KMS-11 (cell line): ENCODE data around the gene AGO3.

Experiments
- H2AFZ ChIP-seq: fragments of 200-600 bp; sonication (generic); 2 replicates; pipeline ENCODE4 v1.6.1; 2016; ENCODE audit warnings: antibody characterized with exemption, mixed run types, low read depth
- H3K27ac ChIP-seq: fragments of 200-600 bp; sonication (generic); 2 replicates; pipeline ENCODE4 v1.6.1; 2016; ENCODE audit warnings: mild to moderate bottlenecking, mixed run types
- H3K27me3 ChIP-seq: fragments of 200-600 bp; sonication (generic); 2 replicates; pipeline ENCODE4 v1.6.1; 2017; ENCODE audit warnings: mild to moderate bottlenecking, low read depth, mixed run types, moderate library complexity; ENCODE audit not compliant: insufficient read depth
- H3K36me3 ChIP-seq: fragments of 200-600 bp; sonication (generic); 2 replicates; pipeline ENCODE4 v1.6.1; 2017; ENCODE audit warnings: mild to moderate bottlenecking, mixed run types; ENCODE audit not compliant: insufficient read depth
- H3K4me1 ChIP-seq: fragments of 200-600 bp; sonication (generic); 2 replicates; pipeline ENCODE4 v1.6.1; 2016; ENCODE audit warnings: mild to moderate bottlenecking, low read depth, mixed run types; ENCODE audit not compliant: poor library complexity, severe bottlenecking
- H3K4me2 ChIP-seq: fragments of 200-600 bp; sonication (generic); 2 replicates; pipeline ENCODE4 v1.7.0; 2016; ENCODE audit warnings: mild to moderate bottlenecking, mixed run types
- H3K4me3 ChIP-seq: fragments of 200-600 bp; sonication (generic); IDR thresholded peaks from 2 replicates; pipeline ENCODE4 v1.6.1; 2017; ENCODE audit warnings: low read depth, low read length, mixed read lengths; ENCODE audit not compliant: insufficient read depth
- H3K79me2 ChIP-seq: fragments of 200-600 bp; sonication (generic); 2 replicates; pipeline ENCODE4 v1.6.1; 2016; ENCODE audit warnings: low read depth, mixed run types; ENCODE audit not compliant: insufficient read depth
- H3K9ac ChIP-seq: fragments of 200-600 bp; sonication (generic); 2 replicates; pipeline ENCODE4 v1.6.1; 2016; ENCODE audit warnings: mild to moderate bottlenecking, mixed run types
- H4K20me1 ChIP-seq: fragments of 200-600 bp; sonication (generic); 2 replicates; pipeline ENCODE4 v1.6.1; 2016; ENCODE audit warnings: mild to moderate bottlenecking, mixed run types; ENCODE audit not compliant: insufficient read depth
- CTCF ChIP-seq: fragments of 200-600 bp; sonication (generic); conservative IDR thresholded peaks from 2 replicates; pipeline ENCODE4 v1.6.1; 2017; ENCODE audit warnings: low read depth, mild to moderate bottlenecking, antibody characterized with exemption, low read length, moderate library complexity, mixed read lengths

Gene AGO3

GRCh38 chr1:36095760-36096405 lies 165.0 kb downstream of the AGO3 start:
- H3K4me2 ChIP-seq: no peak overlapping the region
- TF ChIP-seq CTCF: no peak
- no peak overlapping the region for H3K9ac ChIP-seq

GRCh38 chr1:36096500-36097432 lies 165.9 kb downstream of the AGO3 start:
- no peak for TF ChIP-seq CTCF
- no peaks in the 10 kb centered on the region for H3K27me3 ChIP-seq
- H3K79me2 ChIP-seq: no peaks in the 10 kb centered on the region
- H3K4me3 ChIP-seq: no peak overlapping the region
- no peak overlapping the region for H3K9ac ChIP-seq
- no peaks in the 10 kb centered on the region for H3K4me1 ChIP-seq
- H3K27ac ChIP-seq: no peak overlapping the region
- H4K20me1 ChIP-seq: no peaks in the 10 kb centered on the region
- no peaks in the 10 kb centered on the region for H3K36me3 ChIP-seq
- H3K4me2 ChIP-seq: no peak overlapping the region
- H2AFZ ChIP-seq: no peak overlapping the region

More at GRCh38 chr1:36095760-36096405, 165.0 kb downstream of the AGO3 start:
- H3K27me3 ChIP-seq: no peaks in the 10 kb centered on the region
- H3K79me2 ChIP-seq: 0 out of 2 replicates have a peak, but pooled peaks cover 3% of the 10 kb centered on the region
- H3K4me1 ChIP-seq: no peaks in the 10 kb centered on the region
- H3K27ac ChIP-seq: no peak overlapping the region
- no peaks in the 10 kb centered on the region for H4K20me1 ChIP-seq
- H3K4me3 ChIP-seq: no peak overlapping the region
- H3K36me3 ChIP-seq: no peaks in the 10 kb centered on the region
- no peak overlapping the region for H2AFZ ChIP-seq

- H3K27me3 ChIP-seq: no peaks in the 10 kb centered on the region
- no peaks in the 10 kb centered on the region for H3K36me3 ChIP-seq
- H3K79me2 ChIP-seq: no peaks in the 10 kb centered on the region
- H3K4me3 ChIP-seq: no peak overlapping the region
- H3K27ac ChIP-seq: no peak overlapping the region
- TF ChIP-seq CTCF: no peak
- no peaks in the 10 kb centered on the region for H4K20me1 ChIP-seq
- no peak overlapping the region for H3K4me2 ChIP-seq
- no peaks in the 10 kb centered on the region for H3K4me1 ChIP-seq
- no peak overlapping the region for H3K9ac ChIP-seq
- H2AFZ ChIP-seq: no peak overlapping the region
These were observed 167.0 kb downstream of the AGO3 start for GRCh38 chr1:36097693-36098585.

GRCh38 chr1:36098650-36099365 lies 167.9 kb downstream of the AGO3 start:
- no peaks in the 10 kb centered on the region for H3K4me1 ChIP-seq
- no peak overlapping the region for H3K4me2 ChIP-seq
- no peak overlapping the region for H3K9ac ChIP-seq
- no peaks in the 10 kb centered on the region for H4K20me1 ChIP-seq
- H2AFZ ChIP-seq: peak overlapping the region; percentile 55; the same call in 1 of the 2 replicates
- no peaks in the 10 kb centered on the region for H3K36me3 ChIP-seq
- no peak for TF ChIP-seq CTCF
- H3K79me2 ChIP-seq: no peaks in the 10 kb centered on the region
- no peaks in the 10 kb centered on the region for H3K27me3 ChIP-seq
- H3K4me3 ChIP-seq: no peak overlapping the region
- no peak overlapping the region for H3K27ac ChIP-seq
